ENCODE data around the gene CAMK1D.

- TF ChIP-seq EZH2 (IDR thresholded peaks at IDR 0.05; ENCODE audit: borderline replicate concordance, low read depth, low read length, severe bottlenecking) (no peak), CTCF (IDR thresholded peaks at IDR 0.05; ENCODE audit: borderline replicate concordance, extremely low read depth, low read length, poor library complexity, severe bottlenecking) (no peak)
Measured at GRCh38 chr10:12634621-12634931, 285.2 kb downstream of the CAMK1D start.

All from DND-41 (cell line).